HepG2 (cell line): ENCODE data around the gene H6PD. TPM values are rescaled to one million over a fixed set of nuclear protein-coding genes. Genes with fewer than 3 reads are reported as not detected.
A peak's percentile ranks its signal among the peaks of the same experiment; 100 is the strongest.

Experiments used
- ATAC-seq: fragments of 200-7000 bp; cut with Tn5 transposase; 3 replicates; pipeline ENCODE4 v1.9.1; 2020; ENCODE audit warnings: mild to moderate bottlenecking, moderate library complexity
- BruUV-seq: library from RNA; stranded (reverse); fragments of 400-500 nt; replicated peaks from 2 replicates; lab custom pipeline; 2021; lab: Mats Ljungman, UMichigan
- CTCF ChIA-PET: fragments of 300-600 bp; formaldehyde crosslinking; extraction: SDS; loops from one replicate; lab custom pipeline; 2021; ENCODE audit warnings: low total read pairs, inconsistent platforms, low intra/inter-chr PET ratio; lab: Yijun Ruan, JAX
- POLR2A ChIA-PET: fragments of 350-600 bp; sonication (Branson Sonifier 250); formaldehyde crosslinking; loops from one replicate; lab custom pipeline; 2020; ENCODE audit warnings: antibody characterized with exemption, inconsistent platforms; lab: Yijun Ruan, JAX
- DNase-seq: peaks from one replicate; pipeline ENCODE4 v3.0.0-alpha.2; 2015; ENCODE audit warnings: low spot score
- FAIRE-seq: peaks from 3 replicates; lab custom pipeline; 2011; peaks lifted over from hg19 to GRCh38; lab: Jason Lieb, UNC
- H2AFZ ChIP-seq: one replicate; pipeline ENCODE4 v1.6.1; 2011; ENCODE audit warnings: low read length, inconsistent platforms
- H3K27ac ChIP-seq: fragments of 300-600 bp; 3 replicates; pipeline ENCODE4 v1.8.0; 2011; ENCODE audit warnings: mixed run types, mild to moderate bottlenecking, mixed read lengths, low read length, inconsistent platforms; ENCODE audit not compliant: insufficient read depth; ENCODE audit errors: extremely low read length
- H3K27me3 ChIP-seq, 2 experiments: fragments of 200-600 bp in 1 of 2; 2 replicates in 1 of 2; 3 replicates in 1 of 2; pipeline versions ENCODE4 v1.6.0 to v1.8.0; 2011; ENCODE audit warnings: low read length in 2 of 2, mild to moderate bottlenecking in 2 of 2, moderate library complexity in 2 of 2, inconsistent platforms in 1 of 2; ENCODE audit not compliant: insufficient read depth in 2 of 2, control insufficient read depth in 1 of 2
- H3K36me3 ChIP-seq, 2 experiments: fragments of 200-600 bp in 1 of 2; replicated peaks in 1 of 2; 2 replicates in 1 of 2; 3 replicates in 1 of 2; pipeline versions ENCODE4 v1.5.1 to v1.8.0; 2011; ENCODE audit warnings: low read length in 2 of 2, inconsistent platforms in 1 of 2; ENCODE audit not compliant: insufficient read depth in 2 of 2, control insufficient read depth in 1 of 2
- H3K4me1 ChIP-seq: 2 replicates; pipeline ENCODE4 v1.5.1; 2012; ENCODE audit warnings: low read length, inconsistent platforms; ENCODE audit not compliant: insufficient read depth
- H3K4me2 ChIP-seq: 2 replicates; pipeline ENCODE4 v1.6.0; 2011; ENCODE audit warnings: low read depth, low read length, inconsistent platforms
- H3K4me3 ChIP-seq, 3 experiments: fragments of 200-600 bp in 1 of 3; sonication (generic), shearing (Covaris generic) in 1 of 3; replicated peaks in 1 of 3; 2 replicates each; pipeline ENCODE4 v1.5.1; 2011 to 2016; ENCODE audit warnings: low read length in 3 of 3, inconsistent platforms in 2 of 3, low read depth in 2 of 3, mild to moderate bottlenecking in 2 of 3, control low read depth in 1 of 3, mixed read lengths in 1 of 3; ENCODE audit not compliant: insufficient read depth in 1 of 3
- H3K79me2 ChIP-seq: one replicate; pipeline ENCODE4 v1.6.1; 2011; ENCODE audit warnings: low read length, inconsistent platforms; ENCODE audit not compliant: insufficient read depth
- H3K9ac ChIP-seq: 2 replicates; pipeline ENCODE4 v1.6.0; 2011; ENCODE audit warnings: mild to moderate bottlenecking, low read depth, low read length, inconsistent platforms; ENCODE audit not compliant: insufficient read depth
- H3K9me3 ChIP-seq: 2 replicates; pipeline ENCODE4 v1.5.1; 2012; ENCODE audit warnings: mild to moderate bottlenecking, low read length
- H4K20me1 ChIP-seq: 2 replicates; pipeline ENCODE4 v1.6.0; 2011; ENCODE audit warnings: inconsistent platforms, mild to moderate bottlenecking, low read length, moderate library complexity; ENCODE audit not compliant: insufficient read depth
- FOSL1 ChIP-seq: sonication (generic); formaldehyde crosslinking; IDR thresholded peaks from 2 replicates; pipeline ENCODE4 v1.9.0; 2021; ENCODE audit warnings: missing genetic modification reagents, borderline replicate concordance
- GTF3A ChIP-seq: sonication (generic); formaldehyde crosslinking; conservative IDR thresholded peaks from 2 replicates; pipeline ENCODE4 v1.4.0; 2020; ENCODE audit warnings: mild to moderate bottlenecking, missing genetic modification reagents
- GZF1 ChIP-seq: sonication (generic); formaldehyde crosslinking; IDR thresholded peaks from 2 replicates; pipeline ENCODE4 v1.5.1; 2020; ENCODE audit warnings: mild to moderate bottlenecking, missing genetic modification reagents
- HDAC2 ChIP-seq: sonication (generic); formaldehyde crosslinking; IDR thresholded peaks from 2 replicates; pipeline ENCODE4 v1.4.0; 2020; ENCODE audit warnings: missing genetic modification reagents
- MIER3 ChIP-seq: IDR thresholded peaks from 2 replicates; pipeline ENCODE4 v1.6.1; 2016; ENCODE audit warnings: missing compliant biosample characterization, borderline replicate concordance
- NR2F6 ChIP-seq, 2 experiments: IDR thresholded peaks; 2 replicates each; pipeline ENCODE4 v1.6.1; 2016; ENCODE audit warnings: antibody characterized with exemption in 1 of 2, mild to moderate bottlenecking in 1 of 2
- PAXIP1 ChIP-seq: sonication (generic); formaldehyde crosslinking; conservative IDR thresholded peaks from 2 replicates; pipeline ENCODE4 v1.4.0; 2020; ENCODE audit warnings: mild to moderate bottlenecking, missing genetic modification reagents, moderate library complexity
- POLR2A ChIP-seq, 2 experiments: IDR thresholded peaks; 2 replicates each; pipeline ENCODE4 v1.6.1; 2011; ENCODE audit warnings: low read depth in 2 of 2, low read length in 2 of 2, mild to moderate bottlenecking in 1 of 2, moderate library complexity in 1 of 2; ENCODE audit not compliant: insufficient read depth in 1 of 2
- POLR2G ChIP-seq: fragments of 200-400 bp; formaldehyde crosslinking; IDR thresholded peaks from 2 replicates; pipeline ENCODE4 v1.6.1; 2018; ENCODE audit warnings: mild to moderate bottlenecking, low read depth, low read length, moderate library complexity
- RARA ChIP-seq: IDR thresholded peaks from 2 replicates; pipeline ENCODE4 v1.6.1; 2016; ENCODE audit warnings: missing genetic modification reagents, missing compliant biosample characterization
- SIX1 ChIP-seq: sonication (generic); formaldehyde crosslinking; IDR thresholded peaks from 2 replicates; pipeline ENCODE4 v1.4.0; 2020; ENCODE audit warnings: missing genetic modification reagents, borderline replicate concordance
- TBP ChIP-seq: sonication (generic); formaldehyde crosslinking; IDR thresholded peaks from 2 replicates; pipeline ENCODE4 v1.5.0; 2020; ENCODE audit warnings: missing genetic modification reagents
- ZFP36L2 ChIP-seq: sonication (generic); formaldehyde crosslinking; IDR thresholded peaks from 2 replicates; pipeline ENCODE4 v1.4.0; 2020; ENCODE audit warnings: missing genetic modification reagents
- ZNF451 ChIP-seq: sonication (generic); formaldehyde crosslinking; IDR thresholded peaks from 2 replicates; pipeline ENCODE4 v1.5.0; 2020; ENCODE audit warnings: mild to moderate bottlenecking, missing genetic modification reagents
- ZNF589 ChIP-seq: sonication (generic); formaldehyde crosslinking; conservative IDR thresholded peaks from 2 replicates; pipeline ENCODE4 v1.8.0; 2022; ENCODE audit warnings: mild to moderate bottlenecking, moderate library complexity, missing genetic modification reagents
- ZNF687 ChIP-seq: sonication (generic); formaldehyde crosslinking; IDR thresholded peaks from 2 replicates; pipeline ENCODE4 v1.5.1; 2020; ENCODE audit warnings: mild to moderate bottlenecking, missing genetic modification reagents, moderate library complexity
- ZNF777 ChIP-seq: sonication (generic); formaldehyde crosslinking; IDR thresholded peaks from 2 replicates; pipeline ENCODE4 v1.4.0; 2020; ENCODE audit warnings: missing genetic modification reagents
- WGBS: methylation state at CpG from one replicate; pipeline ENCODE4 v1.1.6; 2017; ENCODE audit warnings: low lambda C conversion rate; 5-methylcytosine and 5-hydroxymethylcytosine counted together
- in situ Hi-C: cut with HindIII; loops from 2 replicates; pipeline ENCODE4 v1.10.0; 2017; ENCODE audit warnings: low pct_unique_long_range_greater_than_20kb; ENCODE audit not compliant: extremely low pct_ligation_motif_present
- intact Hi-C: fragments of 100-400 bp; cut with micrococcal nuclease; formaldehyde crosslinking; loops from one replicate; pipeline ENCODE4 v1.10.0; 2022; ENCODE audit not compliant: unreplicated experiment
- polyA plus RNA-seq, 8 experiments: library from polyadenylated mRNA; depleted of rRNA in 3 of 8; stranded (reverse) in 7 of 8; unstranded in 1 of 8; fragments of >200 nt; fragmentation: Illumina TruSeq in 4 of 8; extraction: Trizol in 4 of 8; gene quantifications; 2 replicates each; pipeline versions ENCODE4 v1.2.1 to v1.2.3, GENCODE V29; 2011 to 2016; ENCODE audit warnings: low read depth in 4 of 8, missing spikeins in 1 of 8, mixed read lengths in 1 of 8; ENCODE audit not compliant: insufficient read depth in 1 of 8
- total RNA-seq, 5 experiments: library from RNA; depleted of rRNA; stranded (reverse); fragments of >200 nt; fragmentation: Illumina TruSeq; extraction: Trizol; gene quantifications; 2 replicates each; pipeline ENCODE4 v1.2.3, GENCODE V29; 2016; ENCODE audit warnings: low read depth in 1 of 5

H6PD gene
- total and polyA plus RNA-seq, 2 of the 13 experiments (the other 11 are each of a cell fraction or from before 2014, with no cell fraction given), result 9.3 to 14.1 TPM

GRCh38 chr1:9233241-9233941, 1.2 kb upstream of the H6PD start:
- ChIA-PET CTCF (interaction anchor here (1.6 to 1.7 kb wide), 2 partner anchors 17 to 52 kb away, joined by 5 to 6 read pairs; no protein-coding TSS in a partner anchor), POLR2A (interaction anchor here (0.6 to 11.8 kb wide), 25 partner anchors 8 to 257 kb away, joined by 3 to 303 read pairs (median 5); partner anchors contain the start of gene GPR157)
- Histone ChIP-seq H2AFZ (no peak overlapping the region), H3K4me2 (peak overlapping the region; percentile 90), H3K27ac (peak overlapping the region; percentile 78), H3K79me2 (peaks cover 9% of the 10 kb centered on the region), H3K27me3 (peaks cover 0 to 7% of the 10 kb centered on the region in 2 experiments; a peak in 1 of 5 replicates), H3K4me3 (peak overlapping the region in 2 of 3 experiments; percentile 46 to 81; a peak in 4 of 6 replicates), H3K36me3 (no peaks in the 10 kb centered on the region), H4K20me1 (no peaks in the 10 kb centered on the region), H3K4me1 (peaks cover 64% of the 10 kb centered on the region), H3K9me3 (no peaks in the 10 kb centered on the region), H3K9ac (peak overlapping the region; percentile 67)
- in situ Hi-C loops, result no loop called here
- peak; percentile 92 for DNase-seq
- FAIRE-seq, result peak; percentile 83
- intact Hi-C loops, result loop anchor here (5.0 kb wide), 2 partner anchors 36 to 121 kb away; no protein-coding TSS in a partner anchor
- no TSS peak for BruUV-seq
- peak; percentile 83 for ATAC-seq
- 11% methylated on average over 11 of the region's 20 CpGs for WGBS
- peak; percentile 92 for TF ChIP-seq RARA (CRISPR knock-in tag)
- TF ChIP-seq ZNF687, result peak; percentile 96
- TF ChIP-seq TBP (CRISPR knock-in tag), result no peak
- TF ChIP-seq ZFP36L2, result peak; percentile 78; the same call in 1 of the 2 replicates
- TF ChIP-seq NR2F6 (IDR thresholded peaks at IDR 0.05), result peak; percentile 50; the same call in 1 of the 2 replicates
- peak; percentile 95 for TF ChIP-seq NR2F6 (CRISPR knock-in tag; IDR thresholded peaks at IDR 0.05)
- TF ChIP-seq ZNF589 (CRISPR knock-in tag), result peak; percentile 75
- TF ChIP-seq SIX1 (CRISPR knock-in tag), result no peak
- TF ChIP-seq POLR2A (IDR thresholded peaks at IDR 0.05; ENCODE audit: insufficient read depth in 1 of 2, low read depth in 2 of 2, low read length in 2 of 2), result peak; percentile 55 to 61; a peak in 3 of 4 replicates
- TF ChIP-seq FOSL1 (CRISPR knock-in tag), result no peak
- peak; percentile 42; the same call in 1 of the 2 replicates for TF ChIP-seq GTF3A
- peak; percentile 91 for TF ChIP-seq PAXIP1 (CRISPR knock-in tag)
- TF ChIP-seq ZNF451 (CRISPR knock-in tag), result peak; percentile 89; the same call in 1 of the 2 replicates
- peak; percentile 95 for TF ChIP-seq MIER3
- TF ChIP-seq ZNF777 (CRISPR knock-in tag), result no peak
- TF ChIP-seq GZF1 (CRISPR knock-in tag), result no peak
- peak; percentile 84 for TF ChIP-seq POLR2G
- peak; percentile 90 for TF ChIP-seq HDAC2
